Testis (tissue), 2 donors: ENCODE data around the gene CCDC106.

Source experiments
- CTCF ChIP-seq, 3 experiments: fragments of 450-650 bp in 2 of 3; fragments of 200-600 bp in 1 of 3; sonication (generic) in 1 of 3; IDR thresholded peaks; one replicate each; pipeline ENCODE4 v1.5.1; 2016 to 2019; ENCODE audit warnings: antibody characterized with exemption in 3 of 3, mild to moderate bottlenecking in 2 of 3, moderate library complexity in 1 of 3
- POLR2A ChIP-seq: fragments of 450-650 bp; IDR thresholded peaks from one replicate; pipeline ENCODE4 v1.6.1; 2017; ENCODE audit warnings: antibody characterized with exemption, mild to moderate bottlenecking, moderate library complexity

DNA sequence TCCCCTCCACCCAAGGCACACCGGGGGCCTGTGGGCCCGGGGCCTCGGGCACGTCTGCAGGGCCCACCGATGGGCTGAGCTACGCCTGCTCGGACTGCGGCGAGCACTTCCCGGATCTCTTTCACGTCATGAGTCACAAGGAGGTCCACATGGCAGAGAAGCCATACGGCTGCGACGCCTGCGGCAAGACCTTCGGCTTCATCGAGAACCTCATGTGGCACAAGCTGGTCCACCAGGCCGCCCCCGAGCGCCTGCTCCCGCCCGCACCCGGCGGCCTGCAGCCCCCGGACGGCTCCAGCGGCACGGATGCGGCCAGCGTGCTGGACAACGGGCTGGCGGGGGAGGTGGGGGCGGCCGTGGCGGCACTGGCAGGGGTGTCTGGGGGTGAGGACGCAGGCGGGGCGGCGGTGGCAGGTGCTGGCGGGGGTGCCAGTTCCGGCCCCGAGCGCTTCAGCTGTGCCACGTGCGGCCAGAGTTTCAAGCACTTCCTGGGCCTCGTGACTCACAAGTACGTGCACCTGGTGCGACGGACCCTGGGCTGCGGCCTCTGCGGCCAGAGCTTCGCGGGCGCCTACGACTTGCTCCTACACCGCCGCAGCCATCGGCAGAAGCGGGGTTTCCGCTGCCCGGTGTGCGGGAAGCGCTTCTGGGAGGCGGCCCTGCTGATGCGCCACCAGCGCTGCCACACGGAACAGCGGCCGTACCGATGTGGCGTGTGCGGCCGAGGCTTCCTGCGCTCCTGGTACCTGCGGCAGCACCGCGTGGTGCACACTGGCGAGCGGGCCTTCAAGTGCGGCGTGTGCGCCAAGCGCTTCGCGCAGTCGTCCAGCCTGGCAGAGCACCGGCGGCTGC, 32.2 kb upstream of the CCDC106 start:
- no peak for TF ChIP-seq CTCF (IDR thresholded peaks at IDR 0.05)
- TF ChIP-seq POLR2A = no peak
